GM21825 (cell line): Measurements from ENCODE around the gene CT45A10.
"Not testable (repeated sequence)": the region's sequence is repeated elsewhere in the genome, so short reads cannot be mapped to it uniquely, and the experiment has no call there.

Experiments used
- ATAC-seq: cut with Tn5 transposase; IDR thresholded peaks from one replicate; pipeline ENCODE4 v1.9.1; 2021; ENCODE audit warnings: mild to moderate bottlenecking, moderate library complexity; ENCODE audit not compliant: unreplicated experiment

The CT45A10 gene

GRCh38 chrX:135893294-135893817 lies at the start of gene CT45A10, which contains the start of gene SAGE1:
Gene CT45A10, minus strand, starts transcription at chrX:135893444. Its CDS starts 8,100 bp downstream, at chrX:135885344.
Gene SAGE1, plus strand, starts transcription at chrX:135893716. Its CDS starts 2,527 bp downstream, at chrX:135896243.
- ATAC-seq, result no peak

GRCh38 chrX:135931644-135932487 lies 38.6 kb upstream of the CT45A10 start:
- ATAC-seq, result no peak

- ATAC-seq, result no peak
These were observed 34.7 kb upstream of the CT45A10 start for GRCh38 chrX:135927897-135928296.

GRCh38 chrX:135923353-135923752 lies 30.1 kb upstream of the CT45A10 start:
- ATAC-seq, result no peak

GRCh38 chrX:135920516-135920915 lies 27.3 kb upstream of the CT45A10 start:
- not testable (repeated sequence) for ATAC-seq

- no peak for ATAC-seq
These were observed 21.2 kb upstream of the CT45A10 start for GRCh38 chrX:135914404-135914803.

- no peak for ATAC-seq
These were observed 17.0 kb upstream of the CT45A10 start for GRCh38 chrX:135910251-135910650.

- no peak for ATAC-seq
These were observed 463 bp downstream of the CT45A10 start for GRCh38 chrX:135892781-135893180.

GRCh38 chrX:135890087-135890585 lies 3.1 kb downstream of the CT45A10 start:
- no peak for ATAC-seq

GRCh38 chrX:135888976-135889375 lies 4.3 kb downstream of the CT45A10 start:
- not testable (repeated sequence) for ATAC-seq

GRCh38 chrX:135888230-135888629 lies 5.0 kb downstream of the CT45A10 start:
- not testable (repeated sequence) for ATAC-seq

- not testable (repeated sequence) for ATAC-seq
These were observed 10.5 kb downstream of the CT45A10 start for GRCh38 chrX:135882741-135883140.

GRCh38 chrX:135871712-135872111 lies 21.5 kb downstream of the CT45A10 start, which contains the start of gene CT45A9:
Gene CT45A9, minus strand, starts transcription at chrX:135871812. Its CDS starts 3,751 bp downstream, at chrX:135868061.
- ATAC-seq, result not testable (repeated sequence)

GRCh38 chrX:135854438-135854837 lies 38.8 kb downstream of the CT45A10 start, which contains the start of gene CT45A8:
Gene CT45A8, minus strand, starts transcription at chrX:135854538. Its CDS starts 3,755 bp downstream, at chrX:135850783.
- ATAC-seq, result not testable (repeated sequence)

- ATAC-seq, result not testable (repeated sequence)
These were observed 56.1 kb downstream of the CT45A10 start, which contains the start of gene CT45A7 for GRCh38 chrX:135837180-135837579. Gene CT45A7, minus strand, starts transcription at chrX:135837280. Its CDS starts 3,747 bp downstream, at chrX:135833533.
